NT2/D1 (cell line): ENCODE results near the gene NAP1L1.

Experiments
- YY1 ChIP-seq: IDR thresholded peaks from 2 replicates; pipeline ENCODE4 v1.6.1; 2011; ENCODE audit not compliant: insufficient read length, insufficient read depth
- ZNF274 ChIP-seq: IDR thresholded peaks from 2 replicates; pipeline ENCODE4 v1.6.1; 2011; ENCODE audit warnings: mild to moderate bottlenecking, low read depth, low read length

DNA sequence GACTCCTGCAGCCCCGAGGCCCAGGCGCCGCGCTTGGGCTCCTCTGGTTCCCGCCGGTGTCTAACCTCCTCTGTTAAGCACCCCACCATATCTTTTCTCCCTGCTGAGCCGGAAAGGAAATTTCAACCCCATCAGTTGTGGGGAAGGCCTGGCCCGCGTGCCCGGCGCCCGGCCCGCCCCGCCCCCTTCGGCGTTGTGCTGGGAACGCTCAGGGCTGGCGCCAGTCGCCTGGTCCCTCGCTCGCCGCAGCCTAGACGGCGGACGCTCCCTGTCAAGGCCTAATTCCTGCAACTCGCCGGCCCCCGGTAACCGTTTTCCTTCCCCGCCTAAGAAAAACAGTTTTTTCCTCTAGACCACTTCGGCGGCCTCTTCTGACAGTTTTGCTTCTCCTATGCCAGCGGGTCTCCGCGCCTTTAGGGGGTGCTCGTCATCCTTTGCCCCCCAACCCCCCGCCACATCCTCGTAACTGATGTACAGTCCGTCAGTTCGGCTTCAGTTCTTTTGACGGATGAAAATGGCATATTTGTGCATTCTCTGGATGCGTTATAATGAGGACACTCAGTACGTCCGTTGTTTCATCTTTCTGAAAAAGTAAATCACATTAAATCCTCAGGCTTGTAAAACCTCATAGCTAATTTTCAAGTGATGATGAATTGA is 506 bp upstream of the NAP1L1 start:
- no peak for TF ChIP-seq YY1
- TF ChIP-seq ZNF274 = no peak
